Keratinocyte (primary cell): Measurements from ENCODE around the gene DRD2. TPM values are rescaled to one million over a fixed set of nuclear protein-coding genes. Genes with fewer than 3 reads are reported as not detected.

Experiments
- DNase-seq: peaks from one replicate; pipeline ENCODE4 v3.0.0-alpha.2; 2011; ENCODE audit warnings: low read depth, missing footprints, low spot score
- FAIRE-seq: peaks from 2 replicates; lab custom pipeline; 2011; peaks lifted over from hg19 to GRCh38; lab: Jason Lieb, UNC
- H2AFZ ChIP-seq: 2 replicates; pipeline ENCODE4 v1.6.0; 2012; ENCODE audit warnings: low read length, control low read depth, inconsistent platforms; ENCODE audit not compliant: control insufficient read depth
- H3K27ac ChIP-seq: 2 replicates; pipeline ENCODE4 v1.5.1; 2011; ENCODE audit warnings: low read length; ENCODE audit not compliant: control insufficient read depth, insufficient read depth
- H3K27me3 ChIP-seq: 3 replicates; pipeline ENCODE4 v1.6.0; 2011; ENCODE audit warnings: low read length; ENCODE audit not compliant: control insufficient read depth, insufficient read depth; ENCODE audit errors: extremely low read depth
- H3K36me3 ChIP-seq, 2 experiments: 2 replicates in 1 of 2; 3 replicates in 1 of 2; pipeline ENCODE4 v1.5.1; 2011; ENCODE audit warnings: low read length in 2 of 2, mild to moderate bottlenecking in 1 of 2; ENCODE audit not compliant: control insufficient read depth in 2 of 2, insufficient read depth in 2 of 2; ENCODE audit errors: extremely low read depth in 1 of 2
- H3K4me1 ChIP-seq: 3 replicates; pipeline ENCODE4 v1.5.1; 2011; ENCODE audit warnings: low read length; ENCODE audit not compliant: control insufficient read depth, insufficient read depth; ENCODE audit errors: extremely low read depth
- H3K4me2 ChIP-seq: 3 replicates; pipeline ENCODE4 v1.6.0; 2011; ENCODE audit warnings: low read depth, low read length; ENCODE audit not compliant: control insufficient read depth, insufficient read depth; ENCODE audit errors: extremely low read depth
- H3K4me3 ChIP-seq, 3 experiments: fragments of 200-600 bp in 1 of 3; sonication (generic) in 1 of 3; 2 replicates in 2 of 3; 3 replicates in 1 of 3; pipeline ENCODE4 v1.5.1; 2011 to 2016; ENCODE audit warnings: low read length in 3 of 3, mild to moderate bottlenecking in 3 of 3, control low read depth in 2 of 3, inconsistent platforms in 1 of 3, low read depth in 1 of 3, mixed read lengths in 1 of 3, mixed run types in 1 of 3, moderate library complexity in 1 of 3; ENCODE audit not compliant: control insufficient read depth in 2 of 3, insufficient read depth in 2 of 3; ENCODE audit errors: extremely low read depth in 1 of 3
- H3K79me2 ChIP-seq: 2 replicates; pipeline ENCODE4 v1.6.0; 2012; ENCODE audit warnings: low read length; ENCODE audit not compliant: control insufficient read depth, insufficient read depth
- H3K9ac ChIP-seq: 3 replicates; pipeline ENCODE4 v1.6.0; 2011; ENCODE audit warnings: low read length; ENCODE audit not compliant: control insufficient read depth, insufficient read depth; ENCODE audit errors: extremely low read depth
- H3K9me1 ChIP-seq: 3 replicates; pipeline ENCODE4 v1.6.0; 2011; ENCODE audit warnings: low read length; ENCODE audit not compliant: control insufficient read depth, insufficient read depth; ENCODE audit errors: extremely low read depth
- H3K9me3 ChIP-seq: 2 replicates; pipeline ENCODE4 v1.5.1; 2012; ENCODE audit warnings: low read depth, low read length; ENCODE audit not compliant: control insufficient read depth
- H4K20me1 ChIP-seq: 3 replicates; pipeline ENCODE4 v1.6.0; 2011; ENCODE audit warnings: low read length; ENCODE audit not compliant: control insufficient read depth, insufficient read depth; ENCODE audit errors: extremely low read depth
- CTCF ChIP-seq, 3 experiments: IDR thresholded peaks in 1 of 3; conservative IDR thresholded peaks in 1 of 3; optimal IDR thresholded peaks in 1 of 3; 2 replicates in 2 of 3; 3 replicates in 1 of 3; pipeline versions ENCODE3 to v1.5.1; 2011; ENCODE audit warnings: low read length in 3 of 3, mild to moderate bottlenecking in 3 of 3, moderate library complexity in 2 of 3, control low read depth in 1 of 3, inconsistent platforms in 1 of 3; ENCODE audit not compliant: insufficient read depth in 2 of 3; ENCODE audit errors: extremely low read depth in 1 of 3
- EZH2 ChIP-seq: IDR thresholded peaks from one replicate; pipeline ENCODE4 v1.6.1; 2012; ENCODE audit warnings: inconsistent platforms, mild to moderate bottlenecking, low read length, moderate library complexity
- dilution Hi-C: fragments of 300-500 bp; cut with MboI; formaldehyde crosslinking; loops from one replicate; pipeline ENCODE4 v1.7.0; 2020; ENCODE audit warnings: low sequenced_read_pairs; ENCODE audit not compliant: extremely low pct_ligation_motif_present
- polyA plus RNA-seq, 5 experiments: library from polyadenylated mRNA; depleted of rRNA in 3 of 5; stranded (reverse) in 3 of 5; stranded (forward) in 1 of 5; unstranded in 1 of 5; fragments of >200 nt; gene quantifications; 1 replicate in 1 of 5; 2 replicates in 3 of 5; 3 replicates in 1 of 5; pipeline versions ENCODE4 v1.2.1 to v1.2.3, GENCODE V29; 2011 to 2012; ENCODE audit warnings: missing spikeins in 2 of 5, low read depth in 1 of 5, low replicate concordance in 1 of 5

DRD2 gene
- polyA plus RNA-seq, 1 donor (not counting 4 experiments of a cell fraction or from before 2014, with no cell fraction given), result 0.26 TPM

DNA sequence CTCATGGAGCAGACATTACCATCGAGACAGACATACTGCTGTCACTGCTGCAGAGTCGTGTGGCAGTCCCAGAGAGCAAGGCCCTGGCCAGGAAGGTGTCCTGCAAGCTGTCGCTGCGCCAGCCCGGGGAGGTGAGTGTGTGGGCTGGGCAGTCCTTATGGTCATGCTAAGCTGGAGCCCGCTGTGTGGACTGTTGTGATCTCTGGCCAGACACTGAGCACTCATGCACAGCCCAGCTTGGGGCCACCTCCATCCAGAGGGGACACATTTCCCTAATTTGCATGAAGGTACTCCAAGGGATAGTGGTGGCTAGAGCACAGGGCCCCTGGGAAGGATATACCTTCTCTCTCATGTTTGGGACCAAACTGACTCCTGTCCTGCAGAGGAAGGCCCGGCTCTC lies 78.0 kb downstream of the DRD2 start:
- H3K9me1 ChIP-seq, result no peaks in the 10 kb centered on the region
- H4K20me1 ChIP-seq, result no peaks in the 10 kb centered on the region
- no peak for TF ChIP-seq CTCF (optimal IDR thresholded peaks at IDR 0.05 in 1 of 3, IDR thresholded peaks at IDR 0.05 in 1 of 3, conservative IDR thresholded peaks at IDR 0.05 in 1 of 3; ENCODE audit: extremely low read depth in 1 of 3, insufficient read depth in 2 of 3, low read length in 3 of 3)
- TF ChIP-seq EZH2, result no peak
- H3K9ac ChIP-seq, result no peak overlapping the region
- DNase-seq (no peak), FAIRE-seq (no peak)
- peaks cover 6% of the 10 kb centered on the region for H3K4me1 ChIP-seq
- no peak overlapping the region for H3K27ac ChIP-seq
- dilution Hi-C loops, result no loop called here
- H3K4me3 ChIP-seq, result no peak overlapping the region
- H3K4me2 ChIP-seq, result no peak overlapping the region
- H3K36me3 ChIP-seq, result no peaks in the 10 kb centered on the region
- H2AFZ ChIP-seq, result no peak overlapping the region
- H3K79me2 ChIP-seq, result no peaks in the 10 kb centered on the region
- no peaks in the 10 kb centered on the region for H3K9me3 ChIP-seq
- H3K27me3 ChIP-seq, result no peaks in the 10 kb centered on the region

- no peaks in the 10 kb centered on the region for H3K27me3 ChIP-seq
- peaks cover 3% of the 10 kb centered on the region for H3K4me1 ChIP-seq
- dilution Hi-C loops, result no loop called here
- FAIRE-seq (no peak), DNase-seq (no peak)
- no peak overlapping the region for H2AFZ ChIP-seq
- H3K9ac ChIP-seq, result no peak overlapping the region
- no peaks in the 10 kb centered on the region for H3K79me2 ChIP-seq
- H3K9me3 ChIP-seq, result no peaks in the 10 kb centered on the region
- no peak overlapping the region for H3K4me3 ChIP-seq
- H3K9me1 ChIP-seq, result no peaks in the 10 kb centered on the region
- no peaks in the 10 kb centered on the region for H3K36me3 ChIP-seq
- no peak overlapping the region for H3K4me2 ChIP-seq
- no peaks in the 10 kb centered on the region for H4K20me1 ChIP-seq
- no peak overlapping the region for H3K27ac ChIP-seq
- TF ChIP-seq EZH2 (no peak), CTCF (optimal IDR thresholded peaks at IDR 0.05 in 1 of 3, IDR thresholded peaks at IDR 0.05 in 1 of 3, conservative IDR thresholded peaks at IDR 0.05 in 1 of 3; ENCODE audit: extremely low read depth in 1 of 3, insufficient read depth in 2 of 3, low read length in 3 of 3) (no peak)
Observed at GRCh38 chr11:113396690-113397089, 78.5 kb downstream of the DRD2 start.
